Stimulated activated CD4-positive, alpha-beta T cell treated with anti-CD3 and anti-CD28 coated beads, Interleukin-12 subunit alpha, Interleukin-12 subunit beta, amount 100 ng/mL, for 4 hours (primary cell): ENCODE results near the gene GAS7.

ENCODE experiments used
- DNase-seq: peaks from one replicate; pipeline ENCODE4 v3.0.0-alpha.2; 2020

GAS7 gene

GRCh38 chr17:10130263-10130662 lies 68.1 kb downstream of the GAS7 start:
- DNase-seq: no peak

GRCh38 chr17:10127819-10128425 lies 70.5 kb downstream of the GAS7 start:
- DNase-seq: no peak

- no peak for DNase-seq
Measured at GRCh38 chr17:10126616-10127501, 71.5 kb downstream of the GAS7 start.

DNA sequence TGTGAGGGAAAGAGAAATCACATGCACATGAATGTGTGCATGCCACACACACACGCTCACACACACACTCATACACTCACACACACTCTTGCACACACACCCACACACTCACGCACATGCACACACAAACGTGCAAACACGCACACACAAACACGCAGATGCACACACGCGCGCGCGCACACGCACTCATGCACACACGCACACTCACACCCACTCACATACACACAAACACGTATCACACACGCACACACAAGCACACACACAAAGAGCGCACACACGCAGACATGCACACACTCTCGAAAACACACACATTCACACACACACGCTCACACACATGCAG lies 72.2 kb downstream of the GAS7 start:
- no peak for DNase-seq

DNA sequence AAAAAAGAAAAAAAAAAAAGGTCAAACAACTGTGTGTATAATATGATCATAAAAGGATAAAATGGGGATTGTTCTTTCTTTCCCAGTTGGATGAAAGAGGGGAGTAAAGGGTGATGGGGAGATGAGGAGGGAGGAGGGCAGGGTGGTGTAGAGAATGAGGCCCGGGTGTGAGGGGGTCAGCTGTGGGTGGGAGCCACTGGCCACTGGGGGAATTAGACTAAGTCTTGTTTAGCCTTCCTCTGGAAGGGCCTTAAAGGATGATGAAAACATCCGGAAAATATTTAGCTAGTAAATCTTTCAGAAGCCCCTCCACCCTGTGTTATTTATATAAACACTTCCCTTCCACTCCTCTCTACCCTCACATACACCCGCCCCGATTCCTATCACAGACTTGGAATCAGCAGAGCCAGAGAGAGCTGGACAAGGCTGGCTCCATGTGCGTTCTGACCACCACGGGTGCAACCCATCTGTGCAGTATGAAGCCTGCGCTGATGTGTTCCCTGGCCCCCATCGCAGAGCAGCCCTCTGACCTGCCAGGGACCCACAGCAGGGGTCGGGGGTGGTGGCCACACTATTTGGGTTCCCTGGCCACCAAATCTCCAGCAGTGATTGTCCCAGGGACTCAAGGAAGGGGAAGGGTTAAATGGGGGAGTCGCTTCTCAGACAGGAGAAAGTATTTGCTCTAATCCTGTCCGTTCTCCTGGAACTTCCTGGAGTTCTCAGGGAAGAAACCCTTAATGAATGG lies 72.7 kb downstream of the GAS7 start:
- no peak for DNase-seq

GRCh38 chr17:10123093-10123492 lies 75.3 kb downstream of the GAS7 start:
- DNase-seq: no peak

DNA sequence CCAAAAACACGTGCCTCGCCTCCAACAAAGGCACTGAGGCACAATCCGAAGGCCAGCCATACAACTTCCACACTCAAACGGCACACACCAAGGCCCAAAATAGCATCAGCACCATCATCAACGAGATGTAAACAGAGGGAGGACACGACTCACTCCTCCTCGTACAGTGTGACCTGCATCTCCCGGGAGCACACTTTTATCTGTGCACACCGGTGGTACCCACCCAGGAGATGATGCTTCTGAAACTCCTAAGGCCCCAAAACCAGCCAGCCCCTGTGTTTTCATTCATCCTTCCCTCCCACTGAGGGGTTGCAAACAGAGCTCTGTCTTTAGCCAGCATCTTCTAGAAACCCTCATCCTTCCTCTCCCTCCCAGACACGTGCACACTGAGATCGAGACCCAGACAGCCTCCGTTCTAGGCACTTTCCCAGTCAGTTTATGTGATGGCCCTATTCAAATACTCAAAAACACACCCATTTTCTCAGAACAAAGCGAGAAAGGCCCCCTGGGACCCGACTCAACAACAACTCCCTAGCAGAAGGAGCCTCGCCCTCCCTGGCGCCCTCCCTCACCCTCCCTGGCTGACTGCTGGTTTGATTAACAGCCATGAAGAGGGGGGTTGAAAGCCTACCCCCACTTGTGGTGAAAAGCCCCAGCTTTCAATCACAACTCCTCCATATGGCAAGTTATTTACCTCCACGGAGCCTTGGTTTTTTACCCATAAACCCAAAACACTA lies 76.3 kb downstream of the GAS7 start:
- no peak for DNase-seq

DNA sequence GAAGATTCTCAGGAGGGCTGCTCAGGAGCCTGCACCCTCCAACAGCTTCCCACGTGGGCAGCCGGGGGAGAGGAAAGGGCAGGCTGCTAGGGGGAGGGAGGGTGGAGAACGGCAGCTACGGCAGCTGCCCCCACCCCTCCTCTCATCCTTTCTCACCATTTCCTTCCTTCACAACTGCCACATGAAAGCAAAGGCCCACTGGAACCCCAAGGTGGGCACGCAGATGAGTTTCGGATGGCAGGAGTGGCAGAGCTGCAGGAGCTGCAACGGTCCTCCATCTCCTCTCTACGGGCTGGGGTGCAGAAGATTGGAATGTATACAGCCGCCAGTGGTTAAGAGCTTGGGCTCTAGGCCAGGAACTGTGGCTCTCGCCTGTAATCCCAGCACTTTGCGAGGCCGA lies 77.7 kb downstream of the GAS7 start:
- DNase-seq: no peak

GRCh38 chr17:10120109-10120485 lies 78.3 kb downstream of the GAS7 start:
- no peak for DNase-seq

GRCh38 chr17:10119203-10120108 lies 79.0 kb downstream of the GAS7 start:
- no peak for DNase-seq

DNA sequence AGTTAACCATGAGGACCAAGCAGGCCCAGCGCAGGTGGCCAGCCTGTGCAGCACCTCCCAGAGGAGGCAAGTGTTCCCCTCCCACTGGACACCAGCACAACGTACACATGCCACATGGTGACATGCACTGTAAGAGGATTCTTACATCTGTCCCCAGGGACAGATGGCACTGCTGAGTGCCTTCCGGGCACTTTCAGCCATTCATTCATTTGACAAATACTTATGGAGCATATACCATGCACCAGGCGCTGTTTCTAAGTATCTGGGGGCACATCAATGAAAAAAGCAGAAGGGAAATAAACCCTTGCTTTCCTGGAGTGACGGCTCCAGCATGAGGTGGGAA lies 79.6 kb downstream of the GAS7 start:
- no peak for DNase-seq

GRCh38 chr17:10117581-10118001 lies 80.8 kb downstream of the GAS7 start:
- no peak for DNase-seq

DNA sequence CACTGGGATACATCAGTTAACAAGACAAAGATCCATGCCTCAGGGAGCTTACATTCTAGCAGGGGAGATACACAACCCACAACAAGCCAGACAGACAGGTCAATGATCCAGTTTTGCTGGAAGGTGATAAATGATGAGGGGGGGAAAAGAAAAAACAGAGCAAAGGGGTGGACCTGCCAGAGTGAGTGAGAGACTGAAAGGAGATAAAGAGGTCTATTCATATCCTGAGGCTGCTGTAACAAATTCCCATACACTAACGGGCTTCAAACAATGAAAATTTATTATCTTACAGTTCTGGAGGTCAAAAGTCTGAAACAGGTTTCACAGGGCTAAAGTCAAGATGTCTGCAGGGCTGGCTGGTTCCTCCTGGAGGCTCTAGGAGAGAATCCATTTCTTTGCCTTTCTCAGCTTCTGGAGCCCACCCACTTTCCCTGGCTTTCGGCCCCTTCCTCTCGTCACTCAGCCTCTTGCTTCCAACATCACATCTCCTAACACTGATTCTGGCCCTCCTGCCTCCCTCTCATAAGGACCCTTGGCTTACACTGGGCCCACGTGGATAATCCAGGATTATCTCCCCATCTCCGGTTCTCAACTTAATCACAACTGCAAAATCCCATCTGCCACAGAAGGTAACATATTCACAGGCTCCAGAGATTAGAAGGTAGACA lies 81.5 kb downstream of the GAS7 start:
- no peak for DNase-seq

GRCh38 chr17:10116267-10116666 lies 82.1 kb downstream of the GAS7 start:
- no peak for DNase-seq

- DNase-seq: no peak
Measured at GRCh38 chr17:10115536-10115932, 82.9 kb downstream of the GAS7 start.

DNA sequence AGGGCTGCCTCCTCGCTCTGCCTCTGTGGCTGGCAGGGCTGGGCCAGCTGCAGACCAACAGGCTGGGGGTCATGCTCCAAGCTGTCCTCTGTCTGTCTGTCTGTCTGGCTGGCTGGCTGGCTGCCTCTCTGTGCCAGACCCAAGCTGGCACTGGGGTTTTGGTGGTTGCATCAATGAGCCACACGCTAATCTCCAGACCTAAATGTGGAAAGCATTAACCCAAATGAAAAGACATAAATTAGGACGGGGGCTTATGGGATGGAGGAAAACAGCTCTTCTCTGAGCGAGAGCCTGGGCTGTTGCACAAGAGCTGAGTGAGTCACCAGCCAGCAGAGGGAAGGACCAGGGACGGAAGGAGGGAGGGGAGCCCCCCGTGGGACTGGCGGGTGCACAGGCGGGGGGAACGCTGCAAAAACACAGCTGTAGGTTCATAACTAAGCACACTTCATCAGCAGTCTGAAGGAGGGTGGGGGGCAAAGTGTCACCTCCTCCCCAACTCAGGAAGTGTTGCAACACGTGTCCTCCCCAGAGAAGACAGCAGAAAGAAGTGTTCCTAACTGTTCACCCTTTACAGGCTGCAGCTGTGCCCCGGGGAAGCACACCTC lies 83.4 kb downstream of the GAS7 start:
- peak; percentile 16 for DNase-seq

DNA sequence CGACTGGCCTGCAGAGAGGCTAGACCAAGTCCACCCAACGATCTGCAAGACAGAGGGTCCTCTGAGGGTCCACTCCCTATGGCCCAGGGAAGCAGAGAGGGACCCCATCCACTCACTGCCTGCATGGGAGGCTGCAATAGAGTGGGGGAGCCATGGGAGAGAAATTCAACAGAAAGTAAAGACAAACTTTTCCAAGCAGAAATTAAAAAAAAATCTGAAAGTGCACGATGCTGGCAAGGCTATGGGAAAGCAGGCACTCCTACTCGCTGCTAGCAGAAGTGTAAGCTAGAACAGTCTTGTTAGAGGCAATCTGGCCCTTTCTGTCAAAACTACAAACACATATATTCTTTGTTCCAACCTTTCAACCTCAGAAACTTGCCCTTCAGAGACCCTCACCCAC lies 85.4 kb downstream of the GAS7 start:
- DNase-seq: no peak

GRCh38 chr17:10111907-10112452 lies 86.4 kb downstream of the GAS7 start:
- DNase-seq: no peak

DNA sequence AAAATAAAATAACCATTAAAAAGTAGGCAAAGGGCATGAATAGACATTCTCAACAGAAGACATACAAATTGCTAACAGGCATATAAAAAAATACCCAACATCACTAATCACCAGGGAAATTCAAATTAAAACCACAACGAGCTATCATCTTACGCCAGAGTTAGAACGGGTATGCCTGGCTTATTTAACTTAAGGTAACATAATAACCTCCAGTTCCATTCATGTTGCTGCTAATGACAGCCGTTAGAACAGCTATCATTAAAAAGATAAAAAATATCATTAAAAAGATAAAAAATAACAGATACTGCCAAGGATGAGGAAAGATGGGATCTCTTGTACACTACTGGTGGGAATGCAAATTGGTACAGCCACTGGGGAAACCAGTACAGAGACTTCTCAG lies 89.3 kb downstream of the GAS7 start:
- no peak for DNase-seq

DNA sequence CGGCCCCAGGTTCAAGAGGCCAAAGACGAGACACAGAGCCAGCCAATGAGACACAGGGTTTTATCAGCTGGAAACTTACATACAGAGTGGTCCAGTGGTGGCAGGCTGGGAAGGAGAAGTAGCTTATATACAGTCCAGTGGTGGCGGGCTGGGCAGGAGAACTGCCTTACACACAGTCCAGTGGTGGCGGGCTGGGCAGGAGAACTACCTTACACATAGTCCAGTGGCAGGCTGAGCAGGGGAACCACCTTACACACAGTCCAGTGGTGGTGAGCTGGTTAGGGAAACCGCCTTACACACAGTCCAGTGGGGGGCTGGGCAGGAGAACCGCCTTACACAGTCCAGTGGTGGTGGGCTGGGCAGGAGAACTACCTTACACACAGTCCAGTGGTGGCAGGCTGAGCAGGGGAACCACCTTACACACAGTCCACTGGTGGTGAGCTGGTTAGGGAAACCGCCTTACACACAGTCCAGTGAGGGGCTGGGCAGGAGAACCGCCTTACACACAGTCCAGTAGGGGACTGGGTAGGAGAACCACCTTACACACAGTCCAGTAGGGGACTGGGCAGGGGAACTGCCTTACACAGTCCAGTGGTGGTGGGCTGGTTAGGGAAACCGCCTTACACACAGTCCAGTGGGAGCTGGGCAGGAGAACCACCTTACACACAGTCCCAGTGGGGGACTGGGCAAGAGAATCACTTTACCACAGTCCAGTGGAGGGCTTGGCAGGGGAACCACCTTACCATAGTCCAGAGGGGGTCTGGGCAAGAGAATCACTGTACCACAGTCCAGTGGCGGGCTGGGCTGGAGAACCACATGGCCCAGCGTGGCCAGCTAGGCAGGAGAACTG lies 90.9 kb downstream of the GAS7 start:
- no peak for DNase-seq
